ENCODE results near the gene MRNIP. TPM values are rescaled to one million over a fixed set of nuclear protein-coding genes. Genes with fewer than 3 reads are reported as not detected.
A peak's percentile ranks its signal among the peaks of the same experiment; 100 is the strongest.
"Not testable (repeated sequence)": the region's sequence is repeated elsewhere in the genome, so short reads cannot be mapped to it uniquely, and the experiment has no call there.

The MRNIP gene
- total RNA-seq, 2 experiments from 2014 or later: 19.4 to 19.7 TPM

DNA sequence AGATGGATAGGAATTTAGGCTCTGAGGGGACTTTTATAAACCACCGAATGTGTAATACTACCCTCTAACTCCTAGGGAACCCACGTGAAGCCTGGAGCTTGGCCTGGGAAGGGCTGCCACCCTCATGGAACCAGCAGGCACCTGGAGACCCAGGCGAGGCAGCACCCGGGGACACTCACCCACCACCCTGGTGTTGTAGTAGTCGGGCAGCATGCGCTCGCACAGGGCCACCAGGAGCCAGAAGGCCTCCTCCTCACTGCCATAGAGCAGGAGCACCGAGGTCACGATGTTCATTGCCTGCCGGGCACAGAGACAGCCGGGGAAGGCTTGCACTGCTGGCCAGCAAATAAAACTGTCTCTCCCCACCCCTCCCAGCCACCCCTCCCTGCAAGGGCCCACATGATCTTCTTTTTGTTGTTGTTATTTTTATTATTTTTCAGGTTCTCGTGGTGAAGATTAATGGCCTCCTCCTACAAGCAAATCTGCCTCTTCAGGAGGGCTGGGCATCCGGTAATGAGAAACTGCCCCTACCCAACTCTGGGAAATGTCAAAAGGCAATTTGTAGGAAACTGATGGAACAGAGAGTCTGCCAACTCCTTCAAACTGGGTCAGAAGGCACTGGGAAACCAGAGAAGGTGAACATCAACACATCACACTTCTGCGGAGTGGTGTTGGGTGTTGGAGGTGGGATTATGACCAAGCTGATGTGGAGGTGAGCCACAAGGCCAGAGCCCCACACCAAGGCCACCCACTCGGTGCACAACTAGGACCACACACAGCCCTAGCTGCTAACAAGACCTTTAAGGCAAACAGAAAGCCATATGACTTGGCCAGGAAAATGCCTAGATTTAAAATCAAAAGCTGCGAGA is 17.4 kb upstream of the MRNIP start:
- ChIA-PET CTCF (interaction anchor here (0.7 kb wide), 1 partner anchor 26 kb away, joined by 4 read pairs; no protein-coding TSS in a partner anchor), POLR2A (interaction anchor here (0.6 kb wide), 1 partner anchor 179 kb away, joined by 3 read pairs; no protein-coding TSS in a partner anchor)
- Mint-ChIP-seq H3K4me1 (no peaks in the 10 kb centered on the region), H3K27ac (no peak overlapping the region), H3K4me3 (no peak overlapping the region), H3K36me3 (ENCODE audit: low read depth) (peaks cover 22% of the 10 kb centered on the region), H3K9me3 (ENCODE audit: low read depth) (no peaks in the 10 kb centered on the region), H3K27me3 (no peaks in the 10 kb centered on the region)
- DNase-seq (no peak), ATAC-seq (no peak)
- intact Hi-C loops (cut with DNase I, micrococcal nuclease): no loop called here

GRCh38 chr5:179874536-179875292 is 16.1 kb upstream of the MRNIP start:
- peaks cover 27% of the 10 kb centered on the region for H3K36me3 Mint-ChIP-seq (ENCODE audit: low read depth)
- POLR2A ChIA-PET: no interaction called here
- ATAC-seq (no peak), DNase-seq (no peak)
- no peaks in the 10 kb centered on the region for H3K27me3 Mint-ChIP-seq
- no peak overlapping the region for H3K27ac Mint-ChIP-seq
- intact Hi-C loops (cut with DNase I, micrococcal nuclease): no loop called here
- no peaks in the 10 kb centered on the region for H3K9me3 Mint-ChIP-seq (ENCODE audit: low read depth)
- CTCF ChIA-PET: no interaction called here
- H3K4me3 Mint-ChIP-seq: no peak overlapping the region
- no peaks in the 10 kb centered on the region for H3K4me1 Mint-ChIP-seq

GRCh38 chr5:179874136-179874535 is 15.5 kb upstream of the MRNIP start:
- intact Hi-C loops (cut with DNase I, micrococcal nuclease): no loop called here
- Mint-ChIP-seq H3K27ac (no peak overlapping the region), H3K36me3 (ENCODE audit: low read depth) (peaks cover 27% of the 10 kb centered on the region), H3K27me3 (no peaks in the 10 kb centered on the region), H3K4me1 (no peaks in the 10 kb centered on the region), H3K4me3 (no peak overlapping the region), H3K9me3 (ENCODE audit: low read depth) (no peaks in the 10 kb centered on the region)
- CTCF ChIA-PET: no interaction called here
- DNase-seq (no peak), ATAC-seq (no peak)
- POLR2A ChIA-PET: no interaction called here

DNA sequence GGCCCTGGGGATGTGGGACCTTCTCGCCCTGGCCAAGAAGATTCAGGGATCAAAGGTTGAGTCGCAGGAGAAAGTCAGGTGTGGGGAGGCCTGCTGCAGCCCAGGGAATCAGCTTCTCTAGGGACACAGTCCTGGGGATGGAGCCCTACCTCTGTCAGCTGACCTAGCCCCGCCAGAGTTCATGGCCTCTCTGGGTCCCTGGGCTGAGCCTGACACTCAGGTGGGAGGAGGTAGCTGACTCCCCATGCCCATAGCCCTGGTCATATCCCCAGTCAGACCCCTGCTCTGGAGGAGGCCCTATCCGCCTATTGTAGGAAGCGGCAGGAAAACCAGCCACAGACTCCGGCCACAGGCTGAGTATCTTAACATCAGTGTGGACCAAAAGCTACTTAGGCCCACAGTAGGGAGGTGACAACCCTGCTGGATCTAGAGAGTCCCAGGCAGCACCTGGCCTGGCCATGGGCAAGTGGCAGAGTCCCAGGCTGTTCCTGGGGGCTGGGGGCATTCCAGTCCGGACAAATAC is 15.0 kb upstream of the MRNIP start:
- Mint-ChIP-seq H3K36me3 (ENCODE audit: low read depth) (peaks cover 27% of the 10 kb centered on the region), H3K27ac (no peak overlapping the region), H3K27me3 (no peaks in the 10 kb centered on the region), H3K9me3 (ENCODE audit: low read depth) (no peaks in the 10 kb centered on the region), H3K4me1 (no peaks in the 10 kb centered on the region), H3K4me3 (no peak overlapping the region)
- intact Hi-C loops (cut with DNase I, micrococcal nuclease): no loop called here
- ChIA-PET POLR2A (no interaction called here), CTCF (no interaction called here)
- ATAC-seq (no peak), DNase-seq (no peak)

DNA sequence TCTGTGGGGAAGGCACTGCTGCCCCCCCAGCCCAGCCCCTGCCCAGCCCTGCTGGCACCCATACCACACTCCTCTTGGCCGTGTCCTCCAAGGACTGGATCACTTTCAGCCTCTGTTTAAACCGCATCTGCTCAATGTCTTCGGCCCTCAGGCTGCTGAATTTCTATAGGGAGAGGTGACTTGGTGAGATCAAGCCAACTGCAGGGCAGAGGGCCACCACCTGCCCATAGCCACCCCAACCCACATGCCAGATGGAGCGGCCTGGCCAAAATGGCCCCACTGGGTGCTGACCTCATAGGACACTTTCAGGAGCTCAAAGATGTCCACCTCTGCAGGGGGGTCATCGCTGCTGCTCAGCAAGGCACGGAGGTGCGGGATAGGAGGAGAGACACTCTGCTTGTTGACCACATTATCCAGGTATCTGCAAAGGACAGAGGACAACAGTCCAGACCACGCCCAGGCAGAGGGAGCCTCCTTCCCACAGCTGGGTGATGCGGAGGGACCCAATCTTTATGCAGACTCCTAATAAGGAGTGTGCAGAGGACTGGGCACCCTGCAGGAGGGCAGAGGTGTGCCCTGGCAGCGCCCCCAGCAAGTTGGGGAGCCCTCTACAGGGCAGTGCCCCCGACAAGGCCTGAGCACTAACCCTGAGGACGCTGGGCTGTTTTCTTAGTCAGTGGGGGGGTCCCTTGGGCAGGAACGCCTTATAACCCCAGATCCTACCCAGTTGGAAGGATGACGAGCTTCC is 14.4 kb upstream of the MRNIP start:
- Mint-ChIP-seq H3K4me1 (no peaks in the 10 kb centered on the region), H3K4me3 (no peak overlapping the region), H3K9me3 (ENCODE audit: low read depth) (no peaks in the 10 kb centered on the region), H3K27me3 (no peaks in the 10 kb centered on the region), H3K36me3 (ENCODE audit: low read depth) (peaks cover 30% of the 10 kb centered on the region), H3K27ac (no peak overlapping the region)
- ChIA-PET CTCF (no interaction called here), POLR2A (no interaction called here)
- ATAC-seq (no peak), DNase-seq (no peak)
- intact Hi-C loops (cut with DNase I, micrococcal nuclease): no loop called here

- H3K27ac Mint-ChIP-seq: no peak overlapping the region
- H3K4me1 Mint-ChIP-seq: no peaks in the 10 kb centered on the region
- CTCF ChIA-PET: interaction anchor here (1.6 kb wide), 1 partner anchor 70 kb away, joined by 9 read pairs; no protein-coding TSS in a partner anchor
- no peak overlapping the region for H3K4me3 Mint-ChIP-seq
- DNase-seq (no peak), ATAC-seq (no peak)
- intact Hi-C loops (cut with DNase I, micrococcal nuclease): no loop called here
- POLR2A ChIA-PET: no interaction called here
- H3K9me3 Mint-ChIP-seq (ENCODE audit: low read depth): no peaks in the 10 kb centered on the region
- H3K36me3 Mint-ChIP-seq (ENCODE audit: low read depth): peaks cover 27% of the 10 kb centered on the region
- no peaks in the 10 kb centered on the region for H3K27me3 Mint-ChIP-seq
These were observed 13.6 kb upstream of the MRNIP start for GRCh38 chr5:179872055-179872827.

- POLR2A ChIA-PET; ATAC-seq; H3K9me3 Mint-ChIP-seq (ENCODE audit: low read depth); DNase-seq; H3K4me3 Mint-ChIP-seq; H3K27ac Mint-ChIP-seq; intact Hi-C loops (cut with DNase I, micrococcal nuclease); H3K4me1 Mint-ChIP-seq; H3K27me3 Mint-ChIP-seq: not testable (repeated sequence)
- CTCF ChIA-PET: interaction anchor here (0.9 to 1.6 kb wide), 2 partner anchors 10 to 69 kb away, joined by 4 to 9 read pairs; no protein-coding TSS in a partner anchor
- H3K36me3 Mint-ChIP-seq (ENCODE audit: low read depth): peaks cover 28% of the 10 kb centered on the region
These were observed 12.9 kb upstream of the MRNIP start for GRCh38 chr5:179871533-179871932.

DNA sequence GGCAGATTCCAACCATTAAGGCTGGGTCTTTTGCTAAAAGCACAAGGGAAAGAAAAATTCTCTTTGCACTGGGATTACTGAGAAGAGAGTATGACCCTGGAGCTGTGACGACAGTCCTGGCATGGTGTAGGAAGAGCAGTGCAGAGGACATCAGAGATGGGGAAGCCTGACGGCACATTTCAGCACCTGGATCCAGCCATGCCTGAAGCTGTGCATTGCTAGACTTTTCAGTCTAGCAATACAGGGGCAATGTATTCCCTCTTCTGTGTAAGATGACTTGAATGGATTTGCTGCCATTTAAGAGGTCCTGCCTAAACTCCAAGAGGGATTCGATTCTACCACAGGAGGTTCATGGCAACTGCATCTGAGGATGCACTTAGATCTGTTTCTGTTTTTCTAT is 12.3 kb upstream of the MRNIP start:
- H3K9me3 Mint-ChIP-seq (ENCODE audit: low read depth): no peaks in the 10 kb centered on the region

DNA sequence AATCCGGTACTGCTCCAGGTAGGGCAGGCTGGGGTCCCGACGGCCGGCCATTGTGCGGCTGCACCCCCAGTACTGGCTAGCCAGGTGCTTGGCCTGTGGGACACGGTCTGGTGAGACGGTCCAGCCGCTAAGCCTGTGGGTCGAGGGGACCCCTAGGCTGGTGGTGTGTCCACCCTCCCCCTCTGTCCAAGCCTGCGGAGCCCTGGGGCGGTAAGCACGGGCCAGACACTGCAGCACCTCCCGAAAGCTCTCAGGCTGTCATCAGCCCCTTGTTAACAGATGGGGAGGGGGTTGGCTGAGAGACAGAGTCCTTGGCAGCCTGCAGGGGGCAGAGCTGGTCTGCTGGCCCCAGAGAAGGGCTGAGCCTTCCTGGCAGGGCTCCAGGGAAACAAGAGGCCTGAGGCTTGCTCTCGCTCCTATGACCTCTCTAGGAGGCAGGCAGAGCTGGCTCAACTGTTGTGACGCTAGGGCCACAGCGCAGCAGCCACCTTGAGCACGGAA is 11.8 kb upstream of the MRNIP start:
- POLR2A ChIA-PET: no interaction called here
- H3K4me1 Mint-ChIP-seq: peaks cover 2% of the 10 kb centered on the region
- no peak overlapping the region for H3K4me3 Mint-ChIP-seq
- ATAC-seq (no peak), DNase-seq (peak; percentile 28)
- intact Hi-C loops (cut with DNase I, micrococcal nuclease): no loop called here
- H3K27ac Mint-ChIP-seq: no peak overlapping the region
- no peaks in the 10 kb centered on the region for H3K9me3 Mint-ChIP-seq (ENCODE audit: low read depth)
- H3K27me3 Mint-ChIP-seq: no peaks in the 10 kb centered on the region
- CTCF ChIA-PET: interaction anchor here (0.9 to 1.6 kb wide), 2 partner anchors 8 to 68 kb away, joined by 4 to 9 read pairs; no protein-coding TSS in a partner anchor
- H3K36me3 Mint-ChIP-seq (ENCODE audit: low read depth): peaks cover 25% of the 10 kb centered on the region

More for the DNA sequence above, 12.3 kb upstream of the MRNIP start:
- H3K27me3 Mint-ChIP-seq: no peaks in the 10 kb centered on the region
- DNase-seq: no peak
- no peak overlapping the region for H3K27ac Mint-ChIP-seq
- no peak overlapping the region for H3K4me3 Mint-ChIP-seq
- peaks cover 2% of the 10 kb centered on the region for H3K4me1 Mint-ChIP-seq
- CTCF ChIA-PET: interaction anchor here (0.9 to 1.6 kb wide), 2 partner anchors 9 to 69 kb away, joined by 4 to 9 read pairs; no protein-coding TSS in a partner anchor
- POLR2A ChIA-PET: no interaction called here
- intact Hi-C loops (cut with DNase I, micrococcal nuclease): no loop called here
- ATAC-seq: no peak
- peaks cover 25% of the 10 kb centered on the region for H3K36me3 Mint-ChIP-seq (ENCODE audit: low read depth)

GRCh38 chr5:179869641-179870402 is 11.2 kb upstream of the MRNIP start:
- POLR2A ChIA-PET: no interaction called here
- Mint-ChIP-seq H3K27me3 (no peaks in the 10 kb centered on the region), H3K27ac (no peak overlapping the region), H3K4me1 (peaks cover 2% of the 10 kb centered on the region), H3K36me3 (ENCODE audit: low read depth) (peaks cover 29% of the 10 kb centered on the region), H3K9me3 (ENCODE audit: low read depth) (no peaks in the 10 kb centered on the region), H3K4me3 (no peak overlapping the region)
- intact Hi-C loops (cut with DNase I, micrococcal nuclease): no loop called here
- DNase-seq (no peak), ATAC-seq (no peak)
- CTCF ChIA-PET: no interaction called here

All from activated CD4-positive, alpha-beta T cell treated with anti-CD3 and anti-CD28 coated beads for 36 hours (primary cell).